ENCODE results near the gene GRB2. TPM values are rescaled to one million over a fixed set of nuclear protein-coding genes. Genes with fewer than 3 reads are reported as not detected.
A peak's percentile ranks its signal among the peaks of the same experiment; 100 is the strongest.

GRB2 gene
- total RNA-seq, 1 experiment from 2014 or later: 115 TPM

DNA sequence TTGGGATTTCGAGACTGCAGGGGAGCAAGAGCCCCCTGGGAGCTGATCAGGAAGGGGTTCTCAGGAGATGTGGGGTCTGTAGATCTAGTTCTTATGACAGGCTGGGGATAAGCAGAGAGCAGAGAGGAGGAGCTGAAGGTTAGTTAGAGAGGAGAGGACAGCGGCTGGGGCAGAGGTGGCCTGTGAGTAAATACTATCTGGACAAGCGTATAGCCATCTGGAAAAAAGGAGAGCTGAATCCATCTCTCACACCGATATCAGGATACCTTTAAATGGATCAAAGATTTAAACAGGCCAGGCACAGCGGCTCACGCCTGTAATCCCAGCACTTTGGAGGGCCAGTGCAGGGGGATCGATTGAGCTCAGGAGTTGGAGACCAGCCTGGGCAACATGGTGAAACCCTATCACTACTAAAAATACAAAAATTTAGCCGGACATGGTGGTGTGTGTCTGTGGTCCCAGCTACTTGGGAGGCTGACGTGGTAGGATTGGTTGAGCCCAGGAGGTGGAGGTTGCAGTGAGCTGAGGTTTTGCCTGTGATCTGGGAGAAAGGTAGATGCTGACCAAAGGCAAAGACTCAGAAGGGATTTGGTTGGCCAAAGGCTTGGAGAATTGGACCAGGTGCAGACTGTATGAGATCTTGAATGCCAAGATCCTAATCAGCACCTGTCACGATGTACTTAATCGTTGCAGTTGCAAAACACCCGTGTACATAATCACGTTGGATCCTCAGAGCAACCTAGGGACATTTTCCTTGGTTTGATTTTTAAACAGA lies 97.3 kb downstream of the GRB2 start:
- H3K36me3 ChIP-seq (ENCODE audit: control insufficient read depth, insufficient read depth, low read length): no peaks in the 10 kb centered on the region
- ChIA-PET POLR2A (interaction anchor here (0.6 to 1.5 kb wide), 3 partner anchors 19 to 100 kb away, joined by 6 to 8 read pairs (median 7); partner anchors contain the start of gene SLC25A19), CTCF (no interaction called here)
- H3K9me3 ChIP-seq: no peaks in the 10 kb centered on the region
- TF ChIP-seq, protein P1, sequence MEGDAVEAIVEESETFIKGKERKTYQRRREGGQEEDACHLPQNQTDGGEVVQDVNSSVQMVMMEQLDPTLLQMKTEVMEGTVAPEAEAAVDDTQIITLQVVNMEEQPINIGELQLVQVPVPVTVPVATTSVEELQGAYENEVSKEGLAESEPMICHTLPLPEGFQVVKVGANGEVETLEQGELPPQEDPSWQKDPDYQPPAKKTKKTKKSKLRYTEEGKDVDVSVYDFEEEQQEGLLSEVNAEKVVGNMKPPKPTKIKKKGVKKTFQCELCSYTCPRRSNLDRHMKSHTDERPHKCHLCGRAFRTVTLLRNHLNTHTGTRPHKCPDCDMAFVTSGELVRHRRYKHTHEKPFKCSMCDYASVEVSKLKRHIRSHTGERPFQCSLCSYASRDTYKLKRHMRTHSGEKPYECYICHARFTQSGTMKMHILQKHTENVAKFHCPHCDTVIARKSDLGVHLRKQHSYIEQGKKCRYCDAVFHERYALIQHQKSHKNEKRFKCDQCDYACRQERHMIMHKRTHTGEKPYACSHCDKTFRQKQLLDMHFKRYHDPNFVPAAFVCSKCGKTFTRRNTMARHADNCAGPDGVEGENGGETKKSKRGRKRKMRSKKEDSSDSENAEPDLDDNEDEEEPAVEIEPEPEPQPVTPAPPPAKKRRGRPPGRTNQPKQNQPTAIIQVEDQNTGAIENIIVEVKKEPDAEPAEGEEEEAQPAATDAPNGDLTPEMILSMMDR (IDR thresholded peaks at IDR 0.05; ENCODE audit: insufficient read depth in 1 of 2, low read depth in 1 of 2, low read length in 1 of 2, severe bottlenecking in 1 of 2, unreplicated experiment in 1 of 2): no peak
- no peak overlapping the region for H3K4me3 ChIP-seq (ENCODE audit: low read depth, low read length)
- Mint-ChIP-seq H3K27ac (ENCODE audit: unreplicated experiment) (peak overlapping the region; percentile 96), H3K27me3 (ENCODE audit: insufficient read depth, unreplicated experiment) (no peaks in the 10 kb centered on the region), H3K9me3 (ENCODE audit: unreplicated experiment) (no peaks in the 10 kb centered on the region), H3K36me3 (ENCODE audit: insufficient read depth, unreplicated experiment) (peaks cover 21% of the 10 kb centered on the region), H3K4me3 (ENCODE audit: unreplicated experiment) (peak overlapping the region; percentile 20), H3K4me1 (ENCODE audit: low read depth, unreplicated experiment) (peaks cover 28% of the 10 kb centered on the region)
- BruUV-seq (replicated peaks): no TSS peak
- peaks cover 25% of the 10 kb centered on the region for H3K4me1 ChIP-seq
- DNase-seq: no peak
- intact Hi-C loops (cut with micrococcal nuclease; ENCODE audit: unreplicated experiment): loop anchor here (2.0 kb wide), 1 partner anchor 19 kb away; the partner anchor contains the start of gene SLC25A19
- H3K27me3 ChIP-seq (replicated peaks; ENCODE audit: control insufficient read depth, insufficient read depth, low read length): no peaks in the 10 kb centered on the region

DNA sequence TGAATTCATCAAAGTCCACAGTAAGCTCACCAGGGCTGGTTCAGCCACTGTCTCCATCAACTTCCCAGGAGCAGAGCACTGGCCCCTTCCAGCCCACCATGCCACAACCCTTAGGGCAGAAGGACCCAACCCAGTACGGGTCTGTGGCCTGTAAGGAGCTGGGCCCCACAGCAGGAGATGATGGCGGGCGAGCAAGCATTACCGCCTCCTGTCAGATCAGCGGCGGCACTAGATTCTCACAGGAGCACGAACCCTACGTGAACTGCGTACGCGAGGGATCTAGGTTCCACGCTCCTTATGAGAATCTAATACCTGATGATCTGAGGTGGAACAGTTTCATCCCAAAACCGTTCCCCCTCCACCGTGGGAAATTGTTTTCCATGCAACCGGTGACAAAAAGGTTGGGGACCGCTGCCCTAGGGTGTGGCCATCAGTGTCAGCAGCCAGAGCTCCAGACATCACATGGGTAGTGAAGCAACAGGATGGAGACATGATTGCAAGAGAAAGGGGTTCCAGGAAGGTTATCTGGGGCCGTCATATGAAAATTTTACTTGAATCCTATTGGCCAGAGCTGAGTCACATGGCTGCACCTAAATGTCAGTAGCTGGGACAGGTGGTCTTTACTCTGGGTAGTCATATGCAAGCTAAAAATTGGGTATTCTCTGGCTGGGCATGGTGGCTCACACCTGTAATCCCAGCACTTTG lies 103.8 kb downstream of the GRB2 start:
- H3K4me1 Mint-ChIP-seq (ENCODE audit: low read depth, unreplicated experiment): no peaks in the 10 kb centered on the region
- Histone ChIP-seq H3K27me3 (replicated peaks; ENCODE audit: control insufficient read depth, insufficient read depth, low read length) (no peaks in the 10 kb centered on the region), H3K4me3 (ENCODE audit: low read depth, low read length) (no peak overlapping the region), H3K9me3 (no peaks in the 10 kb centered on the region), H3K36me3 (ENCODE audit: control insufficient read depth, insufficient read depth, low read length) (no peaks in the 10 kb centered on the region; the same call in 1 of the 2 replicates), H3K4me1 (no peaks in the 10 kb centered on the region)
- TF ChIP-seq, protein P1 (IDR thresholded peaks at IDR 0.05; ENCODE audit: insufficient read depth in 1 of 2, low read depth in 1 of 2, low read length in 1 of 2, severe bottlenecking in 1 of 2, unreplicated experiment in 1 of 2): no peak
- ChIA-PET POLR2A (no interaction called here), CTCF (interaction anchor here (1.6 kb wide), 1 partner anchor 31 kb away, joined by 5 read pairs; the partner anchor contains the start of gene MIF4GD)
- DNase-seq: no peak
- no peak overlapping the region for H3K27ac Mint-ChIP-seq (ENCODE audit: unreplicated experiment)
- peaks cover 4% of the 10 kb centered on the region for H3K36me3 Mint-ChIP-seq (ENCODE audit: insufficient read depth, unreplicated experiment)
- H3K9me3 Mint-ChIP-seq (ENCODE audit: unreplicated experiment): no peaks in the 10 kb centered on the region
- H3K4me3 Mint-ChIP-seq (ENCODE audit: unreplicated experiment): no peak overlapping the region
- BruUV-seq (replicated peaks): no TSS peak
- intact Hi-C loops (cut with micrococcal nuclease; ENCODE audit: unreplicated experiment): no loop called here
- H3K27me3 Mint-ChIP-seq (ENCODE audit: insufficient read depth, unreplicated experiment): no peaks in the 10 kb centered on the region

DNA sequence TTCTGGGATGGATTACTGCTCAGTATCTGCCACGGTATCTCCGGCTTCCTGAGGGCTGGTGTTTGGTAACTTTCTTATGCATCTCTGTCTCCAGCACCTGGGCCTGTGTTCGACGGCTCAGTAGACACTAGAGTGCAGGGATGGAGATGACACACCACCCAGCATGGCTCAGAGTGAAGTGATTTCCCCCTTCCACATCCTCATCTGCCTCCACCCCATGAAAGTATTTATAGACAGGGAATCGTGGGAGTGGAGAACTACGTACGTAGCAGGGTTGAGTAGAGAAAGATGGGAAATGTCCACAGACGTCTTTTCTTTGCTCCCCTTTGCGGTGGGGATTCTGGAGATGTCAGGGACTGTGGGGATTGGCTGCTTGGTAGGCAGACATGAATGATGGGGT lies 104.4 kb downstream of the GRB2 start:
- peaks cover under 1% of the 10 kb centered on the region; the same call in 1 of the 2 replicates for H3K4me1 ChIP-seq
- no peaks in the 10 kb centered on the region for H3K27me3 Mint-ChIP-seq (ENCODE audit: insufficient read depth, unreplicated experiment)
- H3K9me3 ChIP-seq: no peaks in the 10 kb centered on the region
- no peaks in the 10 kb centered on the region for H3K4me1 Mint-ChIP-seq (ENCODE audit: low read depth, unreplicated experiment)
- ChIA-PET CTCF (interaction anchor here (0.9 kb wide), 1 partner anchor 12 kb away, joined by 3 read pairs; the partner anchor contains the start of gene SLC25A19), POLR2A (no interaction called here)
- no TSS peak for BruUV-seq (replicated peaks)
- no peaks in the 10 kb centered on the region; the same call in 1 of the 2 replicates for H3K36me3 ChIP-seq (ENCODE audit: control insufficient read depth, insufficient read depth, low read length)
- no peak overlapping the region for H3K4me3 ChIP-seq (ENCODE audit: low read depth, low read length)
- no peaks in the 10 kb centered on the region for H3K27me3 ChIP-seq (replicated peaks; ENCODE audit: control insufficient read depth, insufficient read depth, low read length)
- no peak overlapping the region for H3K4me3 Mint-ChIP-seq (ENCODE audit: unreplicated experiment)
- H3K27ac Mint-ChIP-seq (ENCODE audit: unreplicated experiment): no peak overlapping the region
- no peaks in the 10 kb centered on the region for H3K9me3 Mint-ChIP-seq (ENCODE audit: unreplicated experiment)
- H3K36me3 Mint-ChIP-seq (ENCODE audit: insufficient read depth, unreplicated experiment): no peaks in the 10 kb centered on the region
- no peak for DNase-seq
- intact Hi-C loops (cut with micrococcal nuclease; ENCODE audit: unreplicated experiment): no loop called here
- TF ChIP-seq, protein P1 (IDR thresholded peaks at IDR 0.05; ENCODE audit: insufficient read depth in 1 of 2, low read depth in 1 of 2, low read length in 1 of 2, severe bottlenecking in 1 of 2, unreplicated experiment in 1 of 2): no peak
